BJ (cell line): ENCODE results near the gene SUMF1. TPM values are rescaled to one million over a fixed set of nuclear protein-coding genes. Genes with fewer than 3 reads are reported as not detected.

Experiments used
- CTCF ChIA-PET: fragments of 350-600 bp; formaldehyde crosslinking; extraction: SDS; loops from one replicate; lab custom pipeline; 2021; ENCODE audit warnings: antibody characterized with exemption, inconsistent platforms; lab: Yijun Ruan, JAX
- POLR2A ChIA-PET: fragments of 300-600 bp; sonication (Branson Sonifier 250); formaldehyde crosslinking; extraction: SDS; loops from one replicate; lab custom pipeline; 2021; ENCODE audit warnings: antibody characterized with exemption; lab: Charles Lee
- DNase-seq: peaks from one replicate; pipeline ENCODE4 v3.0.0-alpha.2; 2011; ENCODE audit warnings: low read depth
- H3K27me3 ChIP-seq: 2 replicates; pipeline ENCODE4 v1.6.0; 2011; ENCODE audit warnings: low read length; ENCODE audit not compliant: control insufficient read depth, insufficient read depth
- H3K36me3 ChIP-seq: 2 replicates; pipeline ENCODE4 v1.5.1; 2011; ENCODE audit warnings: low read length; ENCODE audit not compliant: control insufficient read depth, insufficient read depth
- H3K4me3 ChIP-seq: 2 replicates; pipeline ENCODE4 v1.5.1; 2011; ENCODE audit warnings: low read depth, mild to moderate bottlenecking, control low read depth, low read length
- CTCF ChIP-seq: IDR thresholded peaks from 2 replicates; pipeline ENCODE4 v1.5.1; 2011; ENCODE audit warnings: low read depth, mild to moderate bottlenecking, control low read depth, inconsistent platforms, low read length, moderate library complexity; ENCODE audit not compliant: insufficient read depth
- polyA plus RNA-seq: library from polyadenylated mRNA; depleted of rRNA; stranded (reverse); fragments of >200 nt; gene quantifications from 2 replicates; pipeline ENCODE4 v1.2.3, GENCODE V29; 2011

Gene SUMF1
- polyA plus RNA-seq, 1 experiment: 57.6 TPM

DNA sequence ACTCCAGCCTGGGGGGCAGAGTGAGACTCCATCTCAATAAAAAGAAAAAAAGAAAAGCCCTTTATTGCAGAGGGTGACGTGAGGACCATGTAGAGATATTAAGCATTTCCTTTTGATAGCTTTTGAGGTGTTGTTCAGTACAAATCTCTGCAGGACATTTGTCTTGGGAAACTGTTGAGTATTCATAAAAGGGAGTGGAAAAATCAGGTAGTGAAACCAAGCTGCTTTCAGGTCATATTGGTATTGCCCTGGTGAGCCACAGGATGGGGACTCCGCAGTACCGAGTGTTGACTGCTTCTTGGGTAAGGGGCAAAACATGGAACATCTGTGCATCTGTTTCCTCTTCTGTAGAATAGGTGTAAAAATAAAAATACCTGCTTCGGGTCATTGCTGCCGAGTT, 36.0 kb upstream of the SUMF1 start:
- H3K27me3 ChIP-seq: no peaks in the 10 kb centered on the region
- ChIA-PET POLR2A (no interaction called here), CTCF (no interaction called here)
- no peak overlapping the region for H3K4me3 ChIP-seq
- H3K36me3 ChIP-seq: no peaks in the 10 kb centered on the region
- no peak for DNase-seq
- no peak for TF ChIP-seq CTCF

DNA sequence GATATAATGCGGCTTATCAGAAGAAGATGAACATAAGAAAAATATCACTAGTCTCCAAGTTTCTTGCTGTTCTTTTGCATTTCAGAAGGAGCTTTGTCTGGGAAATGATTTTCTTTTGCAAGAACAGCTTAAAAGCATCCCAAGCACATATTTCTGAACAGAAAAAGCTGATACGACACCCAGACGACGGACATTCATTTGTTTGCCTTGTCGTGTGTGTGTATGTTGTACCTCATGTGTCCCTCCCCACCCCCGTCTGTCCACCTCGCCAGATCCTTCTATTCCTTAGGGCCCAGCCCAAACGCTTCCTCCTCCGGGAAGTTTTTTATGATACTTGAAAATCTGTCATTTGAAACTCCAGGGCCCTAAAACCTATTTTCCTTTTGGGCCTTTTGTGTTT, 34.9 kb upstream of the SUMF1 start:
- ChIA-PET POLR2A (no interaction called here), CTCF (no interaction called here)
- no peak for DNase-seq
- no peak for TF ChIP-seq CTCF
- no peaks in the 10 kb centered on the region for H3K27me3 ChIP-seq
- H3K36me3 ChIP-seq: no peaks in the 10 kb centered on the region
- H3K4me3 ChIP-seq: no peak overlapping the region

DNA sequence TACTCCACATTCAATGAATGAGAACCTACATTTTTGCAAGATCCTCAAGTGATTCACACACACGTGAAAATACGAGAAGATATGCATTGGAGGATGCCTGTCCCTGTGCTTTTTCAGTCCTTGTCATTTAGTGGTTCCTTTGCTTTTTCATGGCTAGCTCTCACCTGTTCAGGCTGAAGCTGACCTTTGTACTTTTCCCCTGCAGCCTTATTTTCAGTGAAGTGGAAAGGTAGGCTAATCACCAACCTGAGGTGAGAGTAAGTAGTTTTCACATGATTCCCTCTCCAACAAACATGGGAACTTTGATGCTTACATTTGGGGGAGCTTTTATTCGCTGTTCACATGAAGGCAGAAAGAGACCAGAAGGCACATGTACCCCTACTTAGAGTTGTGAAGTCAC, 34.4 kb upstream of the SUMF1 start:
- no peak for DNase-seq
- ChIA-PET CTCF (no interaction called here), POLR2A (no interaction called here)
- Histone ChIP-seq H3K36me3 (no peaks in the 10 kb centered on the region), H3K27me3 (no peaks in the 10 kb centered on the region), H3K4me3 (no peak overlapping the region)
- TF ChIP-seq CTCF: no peak

GRCh38 chr3:4498446-4498845, 31.4 kb upstream of the SUMF1 start:
- Histone ChIP-seq H3K36me3 (no peaks in the 10 kb centered on the region), H3K27me3 (no peaks in the 10 kb centered on the region), H3K4me3 (no peak overlapping the region)
- ChIA-PET POLR2A (no interaction called here), CTCF (no interaction called here)
- no peak for DNase-seq
- TF ChIP-seq CTCF: no peak

DNA sequence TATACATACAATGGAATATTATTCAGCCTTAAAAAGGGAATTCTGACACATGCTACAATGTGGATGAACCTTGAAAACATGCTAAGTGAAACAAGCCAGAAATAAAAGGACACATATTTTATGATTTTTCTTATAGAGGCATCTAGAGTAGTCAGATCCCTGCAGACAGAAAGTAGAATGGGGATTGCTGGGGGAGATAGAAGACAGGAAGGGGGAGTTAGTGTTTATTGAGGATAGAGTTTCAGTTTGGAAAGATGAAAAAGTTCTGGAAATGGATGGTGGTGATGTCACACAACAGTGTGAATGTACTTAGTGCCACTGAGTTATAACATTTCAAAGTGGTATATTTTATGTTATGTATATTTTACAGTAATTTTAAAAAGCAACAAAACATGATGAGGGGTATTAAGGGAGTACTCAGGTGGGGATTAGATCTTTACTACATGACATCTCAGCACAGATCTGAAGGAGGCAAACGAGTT, 30.8 kb upstream of the SUMF1 start:
- DNase-seq: no peak
- no peak for TF ChIP-seq CTCF
- Histone ChIP-seq H3K4me3 (no peak overlapping the region), H3K27me3 (no peaks in the 10 kb centered on the region), H3K36me3 (no peaks in the 10 kb centered on the region)
- ChIA-PET CTCF (no interaction called here), POLR2A (no interaction called here)
